GM21526 (cell line): ENCODE data around the gene DCLK1.

ENCODE experiments used
- ATAC-seq: cut with Tn5 transposase; IDR thresholded peaks from one replicate; pipeline ENCODE4 v1.9.1; 2021; ENCODE audit warnings: moderate library complexity; ENCODE audit not compliant: unreplicated experiment, low FRiP score

Gene DCLK1

DNA sequence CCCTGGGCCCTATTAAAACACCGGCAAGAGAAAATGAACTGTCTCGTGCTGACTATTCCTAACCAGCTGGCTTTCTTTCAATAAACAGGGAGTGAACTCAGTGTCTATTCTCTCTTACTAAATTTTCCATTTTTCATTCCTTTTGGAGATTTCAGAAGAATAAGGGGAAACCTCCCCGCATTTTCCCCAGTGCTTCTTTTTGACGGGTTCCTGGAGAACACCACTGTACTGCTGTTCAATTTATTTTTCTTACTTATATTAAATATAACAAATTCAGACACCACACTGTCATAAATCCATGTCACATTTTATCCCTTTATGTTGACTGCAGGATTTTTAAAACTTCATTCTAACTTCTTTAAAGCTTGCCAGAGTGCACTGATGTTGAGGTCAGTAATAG is 75.8 kb downstream of the DCLK1 start:
- ATAC-seq: no peak

GRCh38 chr13:36054041-36054440 is 77.1 kb downstream of the DCLK1 start:
- no peak for ATAC-seq

DNA sequence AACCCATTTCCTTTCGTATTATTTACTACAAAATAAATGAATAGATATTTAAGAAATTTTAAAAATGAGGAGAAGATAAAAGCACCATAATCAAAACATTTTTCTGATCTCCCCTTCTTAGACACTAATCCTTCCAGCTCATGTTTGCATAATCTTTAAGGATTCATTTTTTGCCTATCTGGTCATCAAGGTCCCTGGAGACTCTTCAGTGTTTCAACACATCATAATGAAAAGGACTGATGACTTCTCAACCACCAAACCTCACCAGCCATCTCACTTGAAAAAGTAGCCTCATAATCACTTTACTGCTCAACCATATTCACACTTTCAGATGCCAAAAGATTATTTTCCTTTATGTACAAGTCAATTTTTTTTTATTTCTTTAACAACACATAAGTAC is 80.1 kb downstream of the DCLK1 start:
- no peak for ATAC-seq

GRCh38 chr13:36046672-36047071 is 84.5 kb downstream of the DCLK1 start:
- ATAC-seq: no peak

GRCh38 chr13:36038785-36039555 is 92.2 kb downstream of the DCLK1 start:
- no peak for ATAC-seq

GRCh38 chr13:36033035-36033434 is 98.1 kb downstream of the DCLK1 start:
- no peak for ATAC-seq

DNA sequence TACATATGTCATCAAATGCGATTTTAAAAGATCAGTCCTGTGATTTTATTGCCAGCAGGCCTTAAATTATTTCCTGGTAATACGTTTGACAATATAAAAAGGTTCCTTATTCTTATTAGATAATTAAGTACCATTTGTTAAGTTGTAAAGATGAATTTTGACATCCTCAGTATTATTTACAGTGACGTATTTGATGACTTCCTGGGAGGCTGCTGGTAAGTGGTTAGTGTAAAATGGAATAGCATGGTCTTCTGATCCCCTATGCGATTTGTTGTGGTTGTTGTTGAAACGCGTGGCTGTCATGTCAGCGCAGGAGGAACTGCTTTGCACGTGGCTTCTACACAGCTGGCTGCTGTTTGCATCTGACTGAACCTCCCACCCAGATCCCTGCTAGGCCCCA is 99.7 kb downstream of the DCLK1 start:
- ATAC-seq: no peak

DNA sequence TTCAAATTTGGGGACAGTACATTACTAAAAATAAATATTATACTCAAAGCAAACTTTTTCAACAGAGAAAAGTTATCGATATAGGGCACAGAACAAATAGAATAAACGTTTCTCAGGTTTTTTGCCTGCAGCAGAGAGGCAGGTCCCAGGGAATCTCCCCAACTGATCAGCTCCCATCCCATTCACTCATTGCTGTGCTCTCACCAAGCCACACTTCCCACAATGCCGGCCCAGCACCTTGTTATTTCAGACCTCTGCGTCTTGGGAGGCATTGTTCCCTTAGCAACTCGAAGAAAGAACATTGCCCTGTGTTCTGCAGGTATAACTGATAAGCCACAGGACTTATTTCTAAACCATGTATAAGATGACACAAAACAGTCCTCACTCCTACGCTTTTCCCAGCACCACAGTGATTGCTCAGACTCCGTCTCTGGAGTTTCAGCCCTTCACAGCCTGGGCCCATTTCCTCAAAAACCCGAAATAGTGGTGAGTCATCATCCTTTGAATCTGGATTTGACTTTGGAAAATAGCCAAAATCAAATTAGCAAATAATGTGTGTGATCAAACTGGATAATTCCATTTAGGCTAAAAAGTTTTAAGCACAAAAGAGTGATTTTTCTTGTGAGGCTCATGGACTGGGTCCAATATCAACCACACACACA is 100.4 kb downstream of the DCLK1 start:
- ATAC-seq: no peak

DNA sequence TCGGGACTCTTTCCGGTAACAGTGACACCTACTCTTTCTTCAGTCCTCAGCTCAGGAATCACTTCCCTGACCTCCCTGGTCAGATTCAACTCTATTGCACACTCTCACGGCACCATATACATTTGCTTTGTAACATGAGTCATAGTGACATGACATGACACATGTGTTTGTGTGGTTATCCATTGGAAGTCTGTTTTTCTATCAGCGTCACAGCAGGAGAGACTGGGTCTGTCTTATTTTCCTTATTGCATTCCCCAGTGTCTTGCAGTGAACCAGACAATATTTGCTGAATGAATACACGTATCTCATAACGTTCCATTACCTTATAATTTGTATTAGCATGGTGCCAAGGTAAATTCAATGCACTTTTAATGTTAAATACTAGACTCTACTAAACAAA is 102.0 kb downstream of the DCLK1 start:
- ATAC-seq: no peak

DNA sequence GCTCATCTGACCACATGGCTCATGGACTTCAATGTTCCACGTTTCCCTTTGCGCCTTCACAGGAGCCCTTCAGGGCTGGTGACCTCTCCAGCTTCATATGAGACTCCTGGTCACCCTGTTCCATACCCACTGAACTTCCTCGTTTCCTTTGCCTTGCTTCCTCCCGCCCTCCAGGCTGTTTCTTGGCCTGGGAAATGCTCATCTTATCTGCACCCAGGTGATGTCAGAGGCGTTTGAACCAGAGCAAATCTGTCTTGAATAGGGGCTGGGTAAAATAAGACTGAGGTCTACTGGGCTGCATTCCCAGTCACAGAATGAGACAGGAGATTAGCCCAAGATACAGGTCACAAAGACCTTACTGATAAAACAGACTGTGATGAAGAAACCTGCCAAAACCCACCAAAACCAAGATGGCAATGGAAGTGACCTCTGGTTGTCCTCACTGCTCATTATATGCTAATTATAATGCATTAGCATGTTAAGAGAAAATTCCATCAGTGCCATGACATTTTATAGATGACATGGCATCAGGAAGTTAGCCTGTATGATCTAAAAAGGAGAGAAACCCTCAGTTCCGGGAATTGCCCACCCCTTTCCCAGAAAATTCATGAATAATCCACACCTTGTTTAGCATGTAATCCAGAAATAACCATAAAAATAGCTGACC is 102.7 kb downstream of the DCLK1 start:
- ATAC-seq: no peak

GRCh38 chr13:36026531-36026930 is 104.7 kb downstream of the DCLK1 start:
- no peak for ATAC-seq

GRCh38 chr13:36014763-36015162 is 116.4 kb downstream of the DCLK1 start:
- no peak for ATAC-seq

DNA sequence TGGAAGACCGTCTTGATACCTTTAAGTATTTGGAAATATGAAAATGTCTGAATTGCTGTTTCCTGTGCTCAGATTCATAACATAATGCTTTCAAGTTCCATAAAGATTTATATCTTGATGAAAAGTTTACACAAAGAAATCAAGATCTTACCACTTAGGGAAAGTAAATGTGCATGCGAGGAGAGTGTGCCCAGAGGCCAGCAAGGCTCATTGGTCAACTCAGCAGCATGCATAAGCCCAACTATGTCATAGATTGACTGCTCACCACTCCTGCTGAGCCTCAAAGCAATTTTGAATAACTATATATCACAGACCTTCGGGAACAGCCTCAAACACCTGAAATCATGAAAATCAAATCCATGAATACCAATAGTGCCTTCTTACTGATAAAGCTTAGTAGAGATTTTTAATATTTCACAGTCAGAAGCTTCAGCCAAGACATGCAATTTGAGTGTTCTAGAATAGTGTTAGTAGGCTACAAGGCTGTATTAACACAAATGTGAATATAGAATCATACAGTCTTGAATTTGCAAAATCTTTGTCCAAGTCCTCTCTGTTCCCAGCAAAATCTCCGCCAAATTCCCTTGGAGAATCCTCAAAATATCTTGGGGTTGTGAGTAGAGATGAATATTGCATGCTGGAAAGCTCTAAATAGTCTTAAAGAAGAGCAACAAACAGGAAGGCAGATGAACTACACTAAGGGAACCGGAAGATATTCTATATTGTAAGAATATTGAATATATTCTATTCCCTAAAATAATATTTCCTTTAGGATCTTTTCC is 124.1 kb downstream of the DCLK1 start:
- ATAC-seq: no peak

DNA sequence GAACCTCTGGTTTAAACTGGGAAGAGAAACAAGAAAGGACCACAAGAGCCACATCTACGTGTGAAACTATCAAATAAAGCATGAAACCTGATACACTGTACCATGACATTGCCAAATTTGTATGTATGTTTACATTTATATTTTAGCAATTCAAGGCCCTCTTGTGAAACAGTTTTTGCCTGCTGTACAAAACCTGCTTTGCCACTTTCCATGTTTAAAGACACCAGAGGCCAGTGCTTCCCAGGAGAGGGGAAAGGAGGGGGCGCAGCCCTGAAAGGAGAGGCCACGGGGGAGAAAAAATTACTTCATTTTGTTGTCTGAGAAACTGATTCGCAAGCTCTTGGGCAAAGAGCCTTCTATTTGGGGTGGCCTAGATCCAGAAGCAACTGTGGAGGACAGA is 124.8 kb downstream of the DCLK1 start:
- no peak for ATAC-seq

- no peak for ATAC-seq
These were observed 129.6 kb downstream of the DCLK1 start for GRCh38 chr13:36001561-36001960.

GRCh38 chr13:36000028-36000427 is 131.2 kb downstream of the DCLK1 start:
- no peak for ATAC-seq

DNA sequence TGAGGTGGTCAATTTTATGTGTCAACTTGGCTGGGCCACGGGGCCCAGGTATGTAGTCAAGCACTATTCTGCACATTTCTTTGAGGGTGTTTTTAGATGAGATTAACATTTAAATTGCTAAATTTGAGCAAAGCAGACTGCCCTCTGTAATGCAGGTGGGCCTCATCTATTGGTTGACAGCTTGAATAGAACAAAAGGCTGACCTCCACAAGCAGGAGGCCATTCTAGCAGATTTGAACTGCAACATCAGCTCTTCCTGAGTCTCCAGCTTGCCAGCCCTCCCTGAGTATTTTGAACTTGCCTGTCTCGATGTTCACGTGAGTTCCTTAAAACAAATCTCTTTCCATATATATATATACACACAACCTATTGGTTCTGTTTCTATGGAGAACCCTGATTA is 134.8 kb downstream of the DCLK1 start:
- no peak for ATAC-seq

- ATAC-seq: no peak
These were observed 136.0 kb downstream of the DCLK1 start for GRCh38 chr13:35995136-35995535.

- ATAC-seq: no peak
These were observed 136.8 kb downstream of the DCLK1 start for GRCh38 chr13:35994131-35994966.

- no peak for ATAC-seq
These were observed 137.5 kb downstream of the DCLK1 start for GRCh38 chr13:35993686-35994085.
